ENCODE measurements around the gene DCTD. TPM values are rescaled to one million over a fixed set of nuclear protein-coding genes. Genes with fewer than 3 reads are reported as not detected.

DCTD gene
- total RNA-seq, 1 experiment from 2014 or later = 159 TPM

- no peak for DNase-seq (ENCODE audit: low read depth)
- in situ Hi-C loops (cut with HindIII; ENCODE audit: low pct_unique_long_range_greater_than_20kb, low sequenced_read_pairs) = no loop called here
Measured at GRCh38 chr4:182856862-182857261, 60.3 kb downstream of the DCTD start.

- in situ Hi-C loops (cut with HindIII; ENCODE audit: low pct_unique_long_range_greater_than_20kb, low sequenced_read_pairs) = no loop called here
- DNase-seq (ENCODE audit: low read depth) = no peak
Measured at GRCh38 chr4:182855877-182856276, 61.3 kb downstream of the DCTD start.

GRCh38 chr4:182855312-182855711 lies 61.9 kb downstream of the DCTD start:
- in situ Hi-C loops (cut with HindIII; ENCODE audit: low pct_unique_long_range_greater_than_20kb, low sequenced_read_pairs) = no loop called here
- DNase-seq (ENCODE audit: low read depth) = no peak

DNA sequence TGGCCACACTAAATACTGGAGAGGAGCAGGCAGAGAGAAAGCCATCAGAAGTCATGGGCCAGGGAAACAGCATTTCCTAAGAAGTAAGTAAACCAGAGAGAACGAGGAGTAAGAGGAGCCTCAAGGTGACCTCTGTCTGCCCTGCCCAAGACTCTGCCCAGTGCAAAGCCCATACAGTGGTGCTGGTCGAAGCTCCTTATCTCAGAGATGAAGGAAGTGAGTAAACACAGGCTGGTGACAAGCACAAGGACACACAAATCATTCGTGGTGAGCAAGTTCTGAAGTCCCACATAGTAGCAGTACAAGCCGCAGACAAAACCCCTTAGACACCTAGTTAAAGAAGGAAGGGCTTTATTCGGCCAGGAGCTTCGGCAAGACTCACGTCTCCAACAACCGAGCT lies 62.7 kb downstream of the DCTD start:
- in situ Hi-C loops (cut with HindIII; ENCODE audit: low pct_unique_long_range_greater_than_20kb, low sequenced_read_pairs) = no loop called here
- DNase-seq (ENCODE audit: low read depth) = no peak

- no peak for DNase-seq (ENCODE audit: low read depth)
- in situ Hi-C loops (cut with HindIII; ENCODE audit: low pct_unique_long_range_greater_than_20kb, low sequenced_read_pairs) = no loop called here
Measured at GRCh38 chr4:182853731-182854330, 63.4 kb downstream of the DCTD start.

DNA sequence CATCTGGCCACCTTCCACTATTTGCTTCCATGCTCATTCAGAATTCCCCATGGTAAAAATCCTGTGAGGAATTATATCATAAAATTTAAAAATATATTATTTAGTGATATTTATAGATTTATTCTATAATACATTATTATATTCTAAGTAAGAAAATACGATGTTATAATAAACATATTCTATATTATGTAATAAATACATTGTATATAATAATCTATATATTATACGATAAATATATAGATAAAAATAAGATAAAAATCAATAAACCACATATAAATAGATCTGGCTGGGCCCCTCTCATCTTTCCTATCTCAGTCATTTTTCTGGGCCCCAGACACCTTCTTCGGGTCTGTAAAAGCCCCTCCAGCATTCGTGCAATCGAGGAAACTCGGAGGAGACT lies 68.5 kb downstream of the DCTD start:
- in situ Hi-C loops (cut with HindIII; ENCODE audit: low pct_unique_long_range_greater_than_20kb, low sequenced_read_pairs) = no loop called here
- no peak for DNase-seq (ENCODE audit: low read depth)

DNA sequence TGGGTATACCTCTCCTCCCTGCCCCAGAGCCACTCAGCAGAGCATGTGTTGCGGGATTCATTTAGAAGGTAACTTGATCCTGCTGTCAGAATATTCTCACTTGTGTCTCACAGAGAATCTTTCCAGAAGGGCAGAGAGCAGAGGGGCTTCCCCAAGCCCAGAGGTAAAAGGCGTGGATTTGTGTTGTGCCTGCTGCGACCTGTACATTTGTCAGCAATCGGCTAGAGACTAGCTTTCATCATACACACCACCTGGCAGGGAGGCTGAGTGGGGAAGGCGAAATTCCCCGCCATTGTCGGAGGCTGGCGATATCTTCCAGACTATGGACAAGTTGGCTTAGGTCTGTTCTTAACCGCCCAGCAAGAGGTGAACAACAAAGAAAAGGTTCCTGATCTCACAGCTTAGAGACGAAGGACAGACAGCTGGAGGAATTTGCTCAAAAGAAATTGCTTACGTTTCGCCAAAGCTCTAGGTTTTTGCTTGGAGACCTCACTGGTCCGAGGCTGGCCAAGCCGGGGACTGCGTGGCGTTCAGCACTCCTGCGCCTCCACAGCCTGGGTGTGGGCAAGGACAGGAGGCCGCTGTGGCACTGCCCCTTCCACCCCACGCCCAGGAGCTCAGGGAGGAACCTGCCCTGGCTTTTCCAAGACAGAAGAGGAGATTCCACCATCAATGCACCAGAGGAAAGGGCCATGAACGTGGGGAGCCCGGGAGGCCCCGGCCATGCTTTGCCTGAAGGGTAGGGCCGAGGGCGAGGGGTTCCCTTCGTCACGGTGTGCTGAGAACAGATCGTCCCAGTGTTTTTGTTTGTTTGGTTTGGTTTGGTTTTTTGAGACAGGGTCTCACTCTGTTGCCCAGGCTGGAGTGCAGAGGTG lies 69.4 kb downstream of the DCTD start:
- DNase-seq (ENCODE audit: low read depth) = no peak
- in situ Hi-C loops (cut with HindIII; ENCODE audit: low pct_unique_long_range_greater_than_20kb, low sequenced_read_pairs) = no loop called here

- DNase-seq (ENCODE audit: low read depth) = no peak
- in situ Hi-C loops (cut with HindIII; ENCODE audit: low pct_unique_long_range_greater_than_20kb, low sequenced_read_pairs) = no loop called here
Measured at GRCh38 chr4:182846036-182846435, 71.2 kb downstream of the DCTD start.

DNA sequence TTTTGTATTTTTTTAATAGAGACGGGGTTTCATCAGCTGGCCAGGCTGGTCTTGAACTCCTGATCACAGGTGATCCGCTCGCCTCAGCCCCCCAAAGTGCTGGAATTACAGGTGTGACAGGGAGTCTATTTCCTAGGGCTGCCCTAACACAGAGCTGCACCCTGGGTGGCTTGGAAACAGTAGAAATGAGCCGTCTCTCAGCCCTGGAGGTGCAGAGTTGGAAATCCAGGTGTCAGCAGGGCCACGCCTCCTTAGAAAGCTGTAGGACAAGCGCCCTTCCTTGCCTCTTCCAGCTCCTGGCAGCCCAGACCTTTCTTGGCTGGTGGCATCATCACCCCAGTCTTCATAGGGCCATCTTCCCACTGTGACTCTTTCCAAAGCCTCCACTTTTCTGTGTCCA lies 71.6 kb downstream of the DCTD start:
- no peak for DNase-seq (ENCODE audit: low read depth)
- in situ Hi-C loops (cut with HindIII; ENCODE audit: low pct_unique_long_range_greater_than_20kb, low sequenced_read_pairs) = no loop called here

DNA sequence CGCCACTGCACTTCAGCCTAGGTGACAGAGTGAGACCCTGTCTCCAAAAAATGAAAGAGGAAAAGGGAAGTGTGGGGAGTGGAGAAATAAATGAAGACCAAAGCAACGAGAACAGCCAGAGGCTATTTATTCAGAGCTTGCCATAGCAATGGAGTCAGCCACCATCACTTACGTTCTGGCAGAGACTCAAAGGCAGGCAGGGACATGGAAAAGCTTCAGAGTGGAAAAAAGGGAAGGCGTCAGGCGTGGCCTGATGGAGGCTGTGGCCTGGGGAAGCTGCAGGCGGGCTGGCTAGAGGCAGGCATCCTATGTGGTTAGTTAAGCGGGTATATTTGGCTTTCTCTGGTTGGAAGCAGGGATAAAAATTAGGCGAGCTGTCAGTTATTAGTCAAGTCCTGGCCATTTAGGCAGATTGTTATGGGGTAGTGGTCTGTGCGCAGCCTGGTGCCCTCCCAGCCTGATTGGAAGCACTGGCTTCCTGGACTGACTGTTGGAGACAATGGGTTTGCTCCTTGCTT lies 73.3 kb downstream of the DCTD start:
- no peak for DNase-seq (ENCODE audit: low read depth)
- in situ Hi-C loops (cut with HindIII; ENCODE audit: low pct_unique_long_range_greater_than_20kb, low sequenced_read_pairs) = no loop called here

DNA sequence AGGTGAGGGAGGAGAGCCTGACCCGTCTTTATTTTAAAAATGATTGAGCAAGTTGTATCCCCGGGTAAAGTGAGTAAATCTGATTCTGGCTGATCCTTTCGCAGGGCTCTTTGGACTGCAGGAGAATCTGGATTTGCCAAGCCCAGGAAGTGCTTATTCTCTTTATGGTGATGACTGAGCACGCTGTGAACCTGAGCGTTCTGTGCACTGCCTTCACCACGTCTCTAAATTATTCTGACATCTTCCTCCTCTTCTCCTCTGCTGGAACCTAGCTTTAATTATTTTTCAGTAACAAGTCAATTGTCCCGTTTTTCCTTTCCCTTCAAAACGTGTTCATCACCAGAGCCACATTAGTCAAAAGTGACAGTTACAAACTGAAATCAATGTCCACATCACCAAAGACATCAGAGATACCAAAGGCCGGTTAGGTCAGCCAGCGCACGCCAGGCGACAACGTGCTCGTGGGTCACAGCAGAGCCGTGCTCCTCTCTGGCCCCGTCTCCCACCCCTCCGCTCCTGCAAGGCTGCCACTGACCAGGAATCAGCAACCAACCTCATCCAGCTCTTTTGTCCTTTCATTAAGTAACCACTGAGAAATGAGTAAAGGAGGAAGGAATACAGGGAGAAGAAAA lies 74.3 kb downstream of the DCTD start:
- in situ Hi-C loops (cut with HindIII; ENCODE audit: low pct_unique_long_range_greater_than_20kb, low sequenced_read_pairs) = no loop called here
- no peak for DNase-seq (ENCODE audit: low read depth)

DNA sequence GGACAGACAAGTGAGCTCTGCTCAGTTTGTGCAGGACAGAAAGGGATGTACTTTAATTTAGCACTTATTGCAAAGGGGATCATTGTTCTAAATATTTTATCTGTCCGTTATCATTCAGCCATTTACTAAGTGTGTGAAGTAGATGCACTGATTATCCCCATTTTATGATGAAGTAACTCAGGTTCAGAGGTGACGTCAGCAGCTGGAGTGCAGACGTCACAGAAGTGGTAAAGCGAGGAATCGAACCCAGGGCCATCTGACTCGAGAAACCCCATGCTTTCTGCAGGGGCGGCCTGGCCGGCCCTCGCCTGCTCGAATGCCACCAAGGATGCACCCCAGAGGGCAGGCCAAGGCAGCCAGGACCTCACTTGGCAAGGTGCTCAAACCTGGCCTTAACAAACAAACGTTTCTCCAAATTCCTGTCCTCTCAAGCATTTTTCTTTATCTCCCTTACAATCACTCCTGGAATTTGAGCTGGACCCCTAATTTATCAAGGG lies 75.0 kb downstream of the DCTD start:
- DNase-seq (ENCODE audit: low read depth) = no peak
- in situ Hi-C loops (cut with HindIII; ENCODE audit: low pct_unique_long_range_greater_than_20kb, low sequenced_read_pairs) = no loop called here

DNA sequence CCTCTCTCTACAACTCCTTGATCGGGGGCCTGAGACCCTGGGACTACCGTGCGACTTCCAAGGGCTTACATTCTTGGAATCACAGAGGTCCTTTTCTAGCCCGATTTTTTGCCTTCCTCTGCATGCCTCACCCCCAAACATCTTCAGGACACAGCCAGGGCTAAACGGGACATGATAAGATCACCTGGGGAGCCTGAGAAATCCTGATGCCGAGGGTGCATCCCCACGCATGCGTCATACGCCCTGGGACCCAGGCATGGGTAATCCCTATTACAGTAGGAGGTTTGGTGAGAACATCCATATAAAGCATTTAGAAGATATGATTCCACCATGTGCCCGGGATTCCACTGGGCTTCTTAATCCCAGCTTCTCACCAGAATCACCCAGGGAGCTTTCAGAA lies 77.1 kb downstream of the DCTD start:
- in situ Hi-C loops (cut with HindIII; ENCODE audit: low pct_unique_long_range_greater_than_20kb, low sequenced_read_pairs) = no loop called here
- no peak for DNase-seq (ENCODE audit: low read depth)

Other genes starting within 250 kb of the DCTD start
- gene WWC2, start 181.9 kb upstream of the DCTD start, total RNA-seq (2014; rRNA removed; shearing (Covaris generic); ENCODE audit: low replicate concordance) = 4.9 and 8.3 TPM in 2 replicates

Measured in Caki2 (cell line).